ENCODE measurements around the gene CD3D. TPM values are rescaled to one million over a fixed set of nuclear protein-coding genes. Genes with fewer than 3 reads are reported as not detected.

Gene CD3D
- total RNA-seq, 1 donor from 2014 or later = 648 TPM

GRCh38 chr11:118304568-118305248 is 37.8 kb downstream of the CD3D start, which contains the start of gene CD3E:
Gene CD3E, plus strand, starts transcription at chr11:118304730. Its CDS starts 223 bp downstream, at chr11:118304953.
- intact Hi-C loops (cut with micrococcal nuclease) = loop anchor here (1.0 to 10.0 kb wide), 10 partner anchors 34 to 300 kb away; partner anchors contain the start of genes ARCN1, CD3D, JAML and MPZL3

GRCh38 chr11:118304227-118304567 is 38.3 kb downstream of the CD3D start:
- intact Hi-C loops (cut with micrococcal nuclease) = loop anchor here (1.0 to 10.0 kb wide), 5 partner anchors 38 to 299 kb away; partner anchors contain the start of genes CD3D, JAML and UBE4A

- intact Hi-C loops (cut with micrococcal nuclease) = loop anchor here (10.0 kb wide), 1 partner anchor 297 kb away; no protein-coding TSS in a partner anchor
Measured at GRCh38 chr11:118301600-118302195, 40.8 kb downstream of the CD3D start.

- intact Hi-C loops (cut with micrococcal nuclease) = loop anchor here (1.0 kb wide), 2 partner anchors 57 to 151 kb away; no protein-coding TSS in a partner anchor
Measured at GRCh38 chr11:118295815-118296454, 46.6 kb downstream of the CD3D start.

GRCh38 chr11:118295199-118295598 is 47.3 kb downstream of the CD3D start:
- intact Hi-C loops (cut with micrococcal nuclease) = loop anchor here (1.0 kb wide), 1 partner anchor 150 kb away; no protein-coding TSS in a partner anchor

- intact Hi-C loops (cut with micrococcal nuclease) = loop anchor here (5.0 kb wide), 2 partner anchors 37 to 477 kb away; no protein-coding TSS in a partner anchor
Measured at GRCh38 chr11:118294053-118294452, 48.5 kb downstream of the CD3D start.

- intact Hi-C loops (cut with micrococcal nuclease) = loop anchor here (1.0 to 5.0 kb wide), 6 partner anchors 34 to 474 kb away; no protein-coding TSS in a partner anchor
Measured at GRCh38 chr11:118291477-118292135, 50.9 kb downstream of the CD3D start.

GRCh38 chr11:118290923-118291322 is 51.6 kb downstream of the CD3D start:
- intact Hi-C loops (cut with micrococcal nuclease) = loop anchor here (1.0 to 5.0 kb wide), 6 partner anchors 34 to 474 kb away; no protein-coding TSS in a partner anchor

GRCh38 chr11:118289401-118289800 is 53.1 kb downstream of the CD3D start:
- intact Hi-C loops (cut with micrococcal nuclease) = no loop called here

Other genes starting within 250 kb of the CD3D start
- 0.17 and 0.29 TPM in 2 replicates for gene SCN4B, start 189.9 kb downstream of the CD3D start, total RNA-seq
- not detected in 2 replicates for gene SCN2B, start 166.1 kb downstream of the CD3D start, total RNA-seq
- 53.1 and 55.6 TPM in 2 replicates for gene JAML, start 117.7 kb downstream of the CD3D start, total RNA-seq
- gene MPZL3, start 90.3 kb downstream of the CD3D start, total RNA-seq = 19.7 and 23.9 TPM in 2 replicates
- gene MPZL2, start 78.4 kb downstream of the CD3D start, total RNA-seq = 3.9 and 4.8 TPM in 2 replicates
- 684 and 696 TPM in 2 replicates for gene CD3E, start 38.0 kb downstream of the CD3D start, total RNA-seq
- 223 and 229 TPM in 2 replicates for gene CD3G, start 1.6 kb upstream of the CD3D start, total RNA-seq
- gene UBE4A, start 16.9 kb upstream of the CD3D start, total RNA-seq = 46.7 and 48.4 TPM in 2 replicates
- gene ATP5MG, start 58.9 kb upstream of the CD3D start, total RNA-seq = 267 and 272 TPM in 2 replicates
- 148 and 158 TPM in 2 replicates for gene KMT2A, start 93.8 kb upstream of the CD3D start, total RNA-seq
- gene TTC36, start 184.8 kb upstream of the CD3D start, total RNA-seq = 0.90 and 2.2 TPM in 2 replicates
- 7.7 and 13.3 TPM in 2 replicates for gene TMEM25, start 188.5 kb upstream of the CD3D start, total RNA-seq
- gene IFT46, start 223.2 kb upstream of the CD3D start, total RNA-seq = 10.2 and 10.8 TPM in 2 replicates
- gene ARCN1, start 229.7 kb upstream of the CD3D start, total RNA-seq = 154 and 161 TPM in 2 replicates